OCI-M1 (cell line): Measurements from ENCODE around the gene NAALADL1.
A peak's percentile ranks its signal among the peaks of the same experiment; 100 is the strongest.

Experiments
- DNase-seq: peaks from one replicate; lab custom pipeline; 2025; lab: John Stamatoyannopoulos, UW

The NAALADL1 gene

GRCh38 chr11:65047581-65048422, 10.6 kb downstream of the NAALADL1 start:
- no peak for DNase-seq

- DNase-seq: no peak
Observed at GRCh38 chr11:65045728-65046127, 12.6 kb downstream of the NAALADL1 start.

GRCh38 chr11:65045061-65045460, 13.3 kb downstream of the NAALADL1 start:
- no peak for DNase-seq

GRCh38 chr11:65043881-65044501, 14.4 kb downstream of the NAALADL1 start:
- DNase-seq: peak; percentile 24

GRCh38 chr11:65042891-65043290, 15.5 kb downstream of the NAALADL1 start:
- DNase-seq: no peak

- peak; percentile 99 for DNase-seq
Observed at GRCh38 chr11:65040847-65041622, 17.3 kb downstream of the NAALADL1 start, which contains the start of gene SAC3D1. Gene SAC3D1, plus strand, starts transcription at chr11:65041210. Its CDS starts 83 bp downstream, at chr11:65041293.

GRCh38 chr11:65040520-65040846, 17.9 kb downstream of the NAALADL1 start:
- no peak for DNase-seq

- DNase-seq: no peak
Observed at GRCh38 chr11:65036931-65037330, 21.4 kb downstream of the NAALADL1 start.

GRCh38 chr11:65035579-65035978, 22.8 kb downstream of the NAALADL1 start:
- no peak for DNase-seq

GRCh38 chr11:65034423-65034822, 23.9 kb downstream of the NAALADL1 start:
- DNase-seq: no peak

GRCh38 chr11:65032216-65032615, 26.1 kb downstream of the NAALADL1 start:
- DNase-seq: no peak

- DNase-seq: peak; percentile 98
Observed at GRCh38 chr11:65027213-65028067, 30.9 kb downstream of the NAALADL1 start, which contains the start of gene SNX15. Gene SNX15, plus strand, starts transcription at chr11:65027439. Its CDS starts 99 bp downstream, at chr11:65027538.

GRCh38 chr11:65026810-65027209, 31.5 kb downstream of the NAALADL1 start:
- no peak for DNase-seq

- peak; percentile 71 for DNase-seq
Observed at GRCh38 chr11:65023502-65023901, 34.9 kb downstream of the NAALADL1 start.

GRCh38 chr11:65021509-65021908, 36.8 kb downstream of the NAALADL1 start:
- DNase-seq: no peak

GRCh38 chr11:65021003-65021402, 37.4 kb downstream of the NAALADL1 start:
- DNase-seq: no peak

- DNase-seq: no peak
Observed at GRCh38 chr11:65019824-65020223, 38.5 kb downstream of the NAALADL1 start.

- DNase-seq: no peak
Observed at GRCh38 chr11:65017937-65018336, 40.4 kb downstream of the NAALADL1 start.

- no peak for DNase-seq
Observed at GRCh38 chr11:65016705-65017104, 41.6 kb downstream of the NAALADL1 start.

- DNase-seq: peak; percentile 73
Observed at GRCh38 chr11:65014726-65015227, 43.6 kb downstream of the NAALADL1 start.
